Measurements from ENCODE around the gene ERBB2. TPM values are rescaled to one million over a fixed set of nuclear protein-coding genes. Genes with fewer than 3 reads are reported as not detected.

ERBB2 gene
- total and polyA plus RNA-seq, 2 experiments from 2014 or later, result 46.2 to 196 TPM

DNA sequence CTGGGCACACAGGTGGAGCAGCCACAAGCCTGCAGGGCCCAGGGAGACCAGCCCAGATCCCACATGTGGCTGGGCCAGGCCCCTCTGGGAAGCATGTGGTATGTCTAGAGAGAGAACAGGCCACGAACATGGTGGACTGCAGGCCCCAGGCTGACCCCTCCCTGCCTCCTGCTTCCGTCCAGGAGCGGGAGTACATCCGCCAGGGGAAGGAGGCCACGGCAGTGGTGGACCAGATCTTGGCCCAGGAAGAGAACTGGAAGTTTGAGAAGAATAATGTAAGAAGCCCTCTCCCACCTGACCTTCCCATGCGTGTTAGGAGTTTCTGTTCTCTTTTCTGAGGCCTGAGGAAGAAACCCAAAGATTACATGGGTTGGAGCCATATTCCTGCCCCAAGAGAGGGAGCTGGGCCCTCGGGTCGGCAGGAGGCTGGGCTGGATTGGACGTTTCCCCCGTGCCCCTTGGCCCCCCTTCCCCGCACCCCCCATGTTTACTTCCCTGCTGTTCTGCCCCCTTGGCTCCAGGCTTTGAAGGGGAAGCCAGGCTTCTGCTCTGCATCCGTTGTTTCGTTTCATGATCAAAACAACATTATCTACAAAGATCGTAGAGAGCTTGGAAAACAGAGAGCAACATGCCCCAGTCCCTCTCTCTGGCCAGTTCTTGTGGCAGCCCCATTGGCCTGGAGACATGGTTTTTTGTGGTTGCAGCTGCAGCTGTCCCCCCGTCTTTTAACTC lies 40.4 kb upstream of the ERBB2 start:
- DNase-seq (ENCODE audit: low spot score) (no peak), ATAC-seq (no peak)
- H3K9me3 Mint-ChIP-seq, result no peaks in the 10 kb centered on the region; the same call in 2 of the 3 replicates
- no peak overlapping the region for H3K4me3 Mint-ChIP-seq
- Histone ChIP-seq H2AFZ (no peak overlapping the region), H3K27ac (ENCODE audit: low read depth) (no peak overlapping the region), H3K27me3 (ENCODE audit: insufficient read depth) (no peaks in the 10 kb centered on the region), H4K20me1 (replicated peaks; ENCODE audit: insufficient read depth) (peaks cover 4% of the 10 kb centered on the region; the same call in 1 of the 2 replicates), H3K9me2 (ENCODE audit: insufficient read depth) (no peaks in the 10 kb centered on the region), H3K79me2 (replicated peaks; ENCODE audit: insufficient read depth) (no peaks in the 10 kb centered on the region), H3K36me3 (ENCODE audit: insufficient read depth) (no peaks in the 10 kb centered on the region), H3K4me1 (ENCODE audit: insufficient read depth) (peaks cover 14% of the 10 kb centered on the region), H3K4me3 (no peak overlapping the region), H3K4me2 (no peak overlapping the region), H3F3A (replicated peaks; ENCODE audit: low read depth) (peaks cover 5% of the 10 kb centered on the region)
- H3K27me3 Mint-ChIP-seq (ENCODE audit: insufficient read depth, low read depth, poor library complexity), result peaks cover 8% of the 10 kb centered on the region
- H3K4me1 Mint-ChIP-seq, result peaks cover 43% of the 10 kb centered on the region
- peaks cover 24% of the 10 kb centered on the region for H3K36me3 Mint-ChIP-seq (ENCODE audit: low read depth)
- H3K27ac Mint-ChIP-seq, result no peak overlapping the region
- TF ChIP-seq POLR2AphosphoS5 (IDR thresholded peaks at IDR 0.05; ENCODE audit: low read depth), result no peak
- no peak for TF ChIP-seq EZH2phosphoT487 (IDR thresholded peaks at IDR 0.05; ENCODE audit: unreplicated experiment)
- no peak for TF ChIP-seq ZNF114 (CRISPR knock-in tag; IDR thresholded peaks at IDR 0.05)
- TF ChIP-seq, protein P1, sequence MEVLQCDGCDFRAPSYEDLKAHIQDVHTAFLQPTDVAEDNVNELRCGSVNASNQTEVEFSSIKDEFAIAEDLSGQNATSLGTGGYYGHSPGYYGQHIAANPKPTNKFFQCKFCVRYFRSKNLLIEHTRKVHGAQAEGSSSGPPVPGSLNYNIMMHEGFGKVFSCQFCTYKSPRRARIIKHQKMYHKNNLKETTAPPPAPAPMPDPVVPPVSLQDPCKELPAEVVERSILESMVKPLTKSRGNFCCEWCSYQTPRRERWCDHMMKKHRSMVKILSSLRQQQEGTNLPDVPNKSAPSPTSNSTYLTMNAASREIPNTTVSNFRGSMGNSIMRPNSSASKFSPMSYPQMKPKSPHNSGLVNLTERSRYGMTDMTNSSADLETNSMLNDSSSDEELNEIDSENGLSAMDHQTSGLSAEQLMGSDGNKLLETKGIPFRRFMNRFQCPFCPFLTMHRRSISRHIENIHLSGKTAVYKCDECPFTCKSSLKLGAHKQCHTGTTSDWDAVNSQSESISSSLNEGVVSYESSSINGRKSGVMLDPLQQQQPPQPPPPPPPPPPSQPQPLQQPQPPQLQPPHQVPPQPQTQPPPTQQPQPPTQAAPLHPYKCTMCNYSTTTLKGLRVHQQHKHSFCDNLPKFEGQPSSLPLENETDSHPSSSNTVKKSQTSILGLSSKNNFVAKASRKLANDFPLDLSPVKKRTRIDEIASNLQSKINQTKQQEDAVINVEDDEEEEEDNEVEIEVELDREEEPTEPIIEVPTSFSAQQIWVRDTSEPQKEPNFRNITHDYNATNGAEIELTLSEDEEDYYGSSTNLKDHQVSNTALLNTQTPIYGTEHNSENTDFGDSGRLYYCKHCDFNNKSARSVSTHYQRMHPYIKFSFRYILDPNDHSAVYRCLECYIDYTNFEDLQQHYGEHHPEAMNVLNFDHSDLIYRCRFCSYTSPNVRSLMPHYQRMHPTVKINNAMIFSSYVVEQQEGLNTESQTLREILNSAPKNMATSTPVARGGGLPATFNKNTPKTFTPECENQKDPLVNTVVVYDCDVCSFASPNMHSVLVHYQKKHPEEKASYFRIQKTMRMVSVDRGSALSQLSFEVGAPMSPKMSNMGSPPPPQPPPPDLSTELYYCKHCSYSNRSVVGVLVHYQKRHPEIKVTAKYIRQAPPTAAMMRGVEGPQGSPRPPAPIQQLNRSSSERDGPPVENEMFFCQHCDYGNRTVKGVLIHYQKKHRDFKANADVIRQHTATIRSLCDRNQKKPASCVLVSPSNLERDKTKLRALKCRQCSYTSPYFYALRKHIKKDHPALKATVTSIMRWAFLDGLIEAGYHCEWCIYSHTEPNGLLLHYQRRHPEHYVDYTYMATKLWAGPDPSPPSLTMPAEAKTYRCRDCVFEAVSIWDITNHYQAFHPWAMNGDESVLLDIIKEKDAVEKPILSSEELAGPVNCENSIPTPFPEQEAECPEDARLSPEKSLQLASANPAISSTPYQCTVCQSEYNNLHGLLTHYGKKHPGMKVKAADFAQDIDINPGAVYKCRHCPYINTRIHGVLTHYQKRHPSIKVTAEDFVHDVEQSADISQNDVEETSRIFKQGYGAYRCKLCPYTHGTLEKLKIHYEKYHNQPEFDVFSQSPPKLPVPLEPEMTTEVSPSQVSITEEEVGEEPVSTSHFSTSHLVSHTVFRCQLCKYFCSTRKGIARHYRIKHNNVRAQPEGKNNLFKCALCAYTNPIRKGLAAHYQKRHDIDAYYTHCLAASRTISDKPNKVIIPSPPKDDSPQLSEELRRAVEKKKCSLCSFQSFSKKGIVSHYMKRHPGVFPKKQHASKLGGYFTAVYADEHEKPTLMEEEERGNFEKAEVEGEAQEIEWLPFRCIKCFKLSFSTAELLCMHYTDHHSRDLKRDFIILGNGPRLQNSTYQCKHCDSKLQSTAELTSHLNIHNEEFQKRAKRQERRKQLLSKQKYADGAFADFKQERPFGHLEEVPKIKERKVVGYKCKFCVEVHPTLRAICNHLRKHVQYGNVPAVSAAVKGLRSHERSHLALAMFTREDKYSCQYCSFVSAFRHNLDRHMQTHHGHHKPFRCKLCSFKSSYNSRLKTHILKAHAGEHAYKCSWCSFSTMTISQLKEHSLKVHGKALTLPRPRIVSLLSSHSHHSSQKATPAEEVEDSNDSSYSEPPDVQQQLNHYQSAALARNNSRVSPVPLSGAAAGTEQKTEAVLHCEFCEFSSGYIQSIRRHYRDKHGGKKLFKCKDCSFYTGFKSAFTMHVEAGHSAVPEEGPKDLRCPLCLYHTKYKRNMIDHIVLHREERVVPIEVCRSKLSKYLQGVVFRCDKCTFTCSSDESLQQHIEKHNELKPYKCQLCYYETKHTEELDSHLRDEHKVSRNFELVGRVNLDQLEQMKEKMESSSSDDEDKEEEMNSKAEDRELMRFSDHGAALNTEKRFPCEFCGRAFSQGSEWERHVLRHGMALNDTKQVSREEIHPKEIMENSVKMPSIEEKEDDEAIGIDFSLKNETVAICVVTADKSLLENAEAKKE (CRISPR knock-in tag; IDR thresholded peaks at IDR 0.05), result no peak
- TF ChIP-seq STAT1 (IDR thresholded peaks at IDR 0.05; ENCODE audit: unreplicated experiment), result no peak
- TF ChIP-seq JUNB (IDR thresholded peaks at IDR 0.05; ENCODE audit: unreplicated experiment), result no peak
- TF ChIP-seq, protein P2, sequence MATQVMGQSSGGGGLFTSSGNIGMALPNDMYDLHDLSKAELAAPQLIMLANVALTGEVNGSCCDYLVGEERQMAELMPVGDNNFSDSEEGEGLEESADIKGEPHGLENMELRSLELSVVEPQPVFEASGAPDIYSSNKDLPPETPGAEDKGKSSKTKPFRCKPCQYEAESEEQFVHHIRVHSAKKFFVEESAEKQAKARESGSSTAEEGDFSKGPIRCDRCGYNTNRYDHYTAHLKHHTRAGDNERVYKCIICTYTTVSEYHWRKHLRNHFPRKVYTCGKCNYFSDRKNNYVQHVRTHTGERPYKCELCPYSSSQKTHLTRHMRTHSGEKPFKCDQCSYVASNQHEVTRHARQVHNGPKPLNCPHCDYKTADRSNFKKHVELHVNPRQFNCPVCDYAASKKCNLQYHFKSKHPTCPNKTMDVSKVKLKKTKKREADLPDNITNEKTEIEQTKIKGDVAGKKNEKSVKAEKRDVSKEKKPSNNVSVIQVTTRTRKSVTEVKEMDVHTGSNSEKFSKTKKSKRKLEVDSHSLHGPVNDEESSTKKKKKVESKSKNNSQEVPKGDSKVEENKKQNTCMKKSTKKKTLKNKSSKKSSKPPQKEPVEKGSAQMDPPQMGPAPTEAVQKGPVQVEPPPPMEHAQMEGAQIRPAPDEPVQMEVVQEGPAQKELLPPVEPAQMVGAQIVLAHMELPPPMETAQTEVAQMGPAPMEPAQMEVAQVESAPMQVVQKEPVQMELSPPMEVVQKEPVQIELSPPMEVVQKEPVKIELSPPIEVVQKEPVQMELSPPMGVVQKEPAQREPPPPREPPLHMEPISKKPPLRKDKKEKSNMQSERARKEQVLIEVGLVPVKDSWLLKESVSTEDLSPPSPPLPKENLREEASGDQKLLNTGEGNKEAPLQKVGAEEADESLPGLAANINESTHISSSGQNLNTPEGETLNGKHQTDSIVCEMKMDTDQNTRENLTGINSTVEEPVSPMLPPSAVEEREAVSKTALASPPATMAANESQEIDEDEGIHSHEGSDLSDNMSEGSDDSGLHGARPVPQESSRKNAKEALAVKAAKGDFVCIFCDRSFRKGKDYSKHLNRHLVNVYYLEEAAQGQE (IDR thresholded peaks at IDR 0.05; ENCODE audit: unreplicated experiment), result no peak
- TF ChIP-seq, protein P3, sequence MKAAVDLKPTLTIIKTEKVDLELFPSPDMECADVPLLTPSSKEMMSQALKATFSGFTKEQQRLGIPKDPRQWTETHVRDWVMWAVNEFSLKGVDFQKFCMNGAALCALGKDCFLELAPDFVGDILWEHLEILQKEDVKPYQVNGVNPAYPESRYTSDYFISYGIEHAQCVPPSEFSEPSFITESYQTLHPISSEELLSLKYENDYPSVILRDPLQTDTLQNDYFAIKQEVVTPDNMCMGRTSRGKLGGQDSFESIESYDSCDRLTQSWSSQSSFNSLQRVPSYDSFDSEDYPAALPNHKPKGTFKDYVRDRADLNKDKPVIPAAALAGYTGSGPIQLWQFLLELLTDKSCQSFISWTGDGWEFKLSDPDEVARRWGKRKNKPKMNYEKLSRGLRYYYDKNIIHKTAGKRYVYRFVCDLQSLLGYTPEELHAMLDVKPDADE (IDR thresholded peaks at IDR 0.05), result no peak
- no peak for TF ChIP-seq NANOG (IDR thresholded peaks at IDR 0.05; ENCODE audit: borderline replicate concordance)
- TF ChIP-seq, protein P4, sequence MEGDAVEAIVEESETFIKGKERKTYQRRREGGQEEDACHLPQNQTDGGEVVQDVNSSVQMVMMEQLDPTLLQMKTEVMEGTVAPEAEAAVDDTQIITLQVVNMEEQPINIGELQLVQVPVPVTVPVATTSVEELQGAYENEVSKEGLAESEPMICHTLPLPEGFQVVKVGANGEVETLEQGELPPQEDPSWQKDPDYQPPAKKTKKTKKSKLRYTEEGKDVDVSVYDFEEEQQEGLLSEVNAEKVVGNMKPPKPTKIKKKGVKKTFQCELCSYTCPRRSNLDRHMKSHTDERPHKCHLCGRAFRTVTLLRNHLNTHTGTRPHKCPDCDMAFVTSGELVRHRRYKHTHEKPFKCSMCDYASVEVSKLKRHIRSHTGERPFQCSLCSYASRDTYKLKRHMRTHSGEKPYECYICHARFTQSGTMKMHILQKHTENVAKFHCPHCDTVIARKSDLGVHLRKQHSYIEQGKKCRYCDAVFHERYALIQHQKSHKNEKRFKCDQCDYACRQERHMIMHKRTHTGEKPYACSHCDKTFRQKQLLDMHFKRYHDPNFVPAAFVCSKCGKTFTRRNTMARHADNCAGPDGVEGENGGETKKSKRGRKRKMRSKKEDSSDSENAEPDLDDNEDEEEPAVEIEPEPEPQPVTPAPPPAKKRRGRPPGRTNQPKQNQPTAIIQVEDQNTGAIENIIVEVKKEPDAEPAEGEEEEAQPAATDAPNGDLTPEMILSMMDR (conservative IDR thresholded peaks at IDR 0.05; ENCODE audit: low read depth in 2 of 2), result no peak
- no peak for TF ChIP-seq ZNF331 (CRISPR knock-in tag; IDR thresholded peaks at IDR 0.05; ENCODE audit: low read depth)

Data from GM23338 (cell line).